A673 (cell line): ENCODE measurements around the gene CCDC24. TPM values are rescaled to one million over a fixed set of nuclear protein-coding genes. Genes with fewer than 3 reads are reported as not detected.
A peak's percentile ranks its signal among the peaks of the same experiment; 100 is the strongest.

Experiments used
- Bru-seq: library from RNA; stranded (reverse); fragments of 400-500 nt; gene quantifications from one replicate; lab custom pipeline; 2021; lab: Mats Ljungman, UMichigan
- BruChase-seq, 2 experiments: library from RNA; stranded (reverse); fragments of 400-500 nt; gene quantifications; one replicate each; lab custom pipeline; 2021; lab: Mats Ljungman, UMichigan
- BruUV-seq: library from RNA; stranded (reverse); fragments of 400-500 nt; replicated peaks from 2 replicates; lab custom pipeline; 2021; lab: Mats Ljungman, UMichigan
- CTCF ChIA-PET: fragments of 300-600 bp; sonication (Branson Sonifier 250); formaldehyde crosslinking; loops from one replicate; lab custom pipeline; 2022; ENCODE audit warnings: antibody characterized with exemption; lab: Charles Lee
- POLR2A ChIA-PET: fragments of 300-600 bp; sonication (Branson Sonifier 250); formaldehyde crosslinking; loops from one replicate; lab custom pipeline; 2022; ENCODE audit warnings: antibody characterized with exemption; ENCODE audit not compliant: low non-redundant PET; lab: Charles Lee
- DNase-seq: peaks from one replicate; pipeline ENCODE4 v3.0.0-alpha.2; 2015; ENCODE audit warnings: low spot score
- H3K27ac ChIP-seq: fragments of 200-600 bp; sonication (generic); 2 replicates; pipeline ENCODE4 v1.5.1; 2016; ENCODE audit warnings: mixed run types, low read depth, mild to moderate bottlenecking, mixed read lengths, antibody characterized with exemption, low read length; ENCODE audit not compliant: poor library complexity, severe bottlenecking
- H3K27me3 ChIP-seq: fragments of 200-600 bp; sonication (generic); replicated peaks from 2 replicates; pipeline ENCODE4 v1.6.1; 2017; ENCODE audit warnings: mixed run types, low read depth, mild to moderate bottlenecking, mixed read lengths, antibody characterized with exemption, low read length; ENCODE audit not compliant: insufficient read depth, poor library complexity
- H3K36me3 ChIP-seq: fragments of 200-600 bp; sonication (generic); 2 replicates; pipeline ENCODE4 v1.6.1; 2016; ENCODE audit warnings: mixed run types, mild to moderate bottlenecking, mixed read lengths, antibody characterized with exemption, low read length; ENCODE audit not compliant: insufficient read depth, poor library complexity, severe bottlenecking
- H3K4me1 ChIP-seq: fragments of 200-600 bp; sonication (generic); 2 replicates; pipeline ENCODE4 v1.6.1; 2017; ENCODE audit warnings: mixed run types, mild to moderate bottlenecking, mixed read lengths, antibody characterized with exemption, low read length; ENCODE audit not compliant: insufficient read depth, poor library complexity, severe bottlenecking
- H3K4me3 ChIP-seq: fragments of 200-600 bp; sonication (generic); 2 replicates; pipeline ENCODE4 v1.5.1; 2016; ENCODE audit warnings: low read depth, mixed run types, mild to moderate bottlenecking, mixed read lengths, low read length; ENCODE audit not compliant: poor library complexity, severe bottlenecking
- H3K9me3 ChIP-seq: fragments of 200-600 bp; sonication (generic); 2 replicates; pipeline ENCODE4 v1.6.1; 2016; ENCODE audit warnings: mixed run types, low read depth, mild to moderate bottlenecking, mixed read lengths, antibody characterized with exemption, low read length; ENCODE audit not compliant: poor library complexity, severe bottlenecking
- EZH2 ChIP-seq: fragments of 200-600 bp; sonication (generic); IDR thresholded peaks from 2 replicates; pipeline ENCODE4 v1.6.1; 2017; ENCODE audit warnings: borderline replicate concordance, low read depth, mild to moderate bottlenecking, mixed read lengths, antibody characterized with exemption, low read length; ENCODE audit not compliant: poor library complexity, severe bottlenecking
- intact Hi-C: fragments of 100-400 bp; cut with micrococcal nuclease; formaldehyde crosslinking; loops from one replicate; pipeline ENCODE4 v1.10.0; 2022; ENCODE audit not compliant: unreplicated experiment
- long read RNA-seq: library from polyadenylated mRNA; stranded (forward); transcript quantifications from one replicate; pipeline ENCODE4 v2.0.0, GENCODE V29; 2022
- total RNA-seq: library from RNA; stranded (reverse); gene quantifications from 2 replicates; pipeline ENCODE4 v1.2.3, GENCODE V29; 2021
- TF ChIP-seq, protein P1 (sequence below): fragments of 300-800, 200-600 bp; sonication (generic); conservative IDR thresholded peaks from 2 replicates; pipeline ENCODE4 v1.5.1; 2017; ENCODE audit warnings: low read depth, mild to moderate bottlenecking, antibody characterized with exemption, low read length, moderate library complexity, mixed read lengths

Gene CCDC24
- total RNA-seq (5.6 and 7.9 TPM in 2 replicates), Bru-seq, nascent RNA (percentile 37 among the genes with signal in this experiment), BruChase-seq, experiment 1, labeled RNA remaining after a 2-hour chase (percentile 42 among the genes with signal in this experiment), BruChase-seq, experiment 2, labeled RNA remaining after a 6-hour chase (percentile 44 among the genes with signal in this experiment)
- long read RNA-seq, partial matches to known transcripts, result 0 of 7 reads
- long read RNA-seq, other reads (novel, unspliced or antisense), result 6 of 7 reads

DNA sequence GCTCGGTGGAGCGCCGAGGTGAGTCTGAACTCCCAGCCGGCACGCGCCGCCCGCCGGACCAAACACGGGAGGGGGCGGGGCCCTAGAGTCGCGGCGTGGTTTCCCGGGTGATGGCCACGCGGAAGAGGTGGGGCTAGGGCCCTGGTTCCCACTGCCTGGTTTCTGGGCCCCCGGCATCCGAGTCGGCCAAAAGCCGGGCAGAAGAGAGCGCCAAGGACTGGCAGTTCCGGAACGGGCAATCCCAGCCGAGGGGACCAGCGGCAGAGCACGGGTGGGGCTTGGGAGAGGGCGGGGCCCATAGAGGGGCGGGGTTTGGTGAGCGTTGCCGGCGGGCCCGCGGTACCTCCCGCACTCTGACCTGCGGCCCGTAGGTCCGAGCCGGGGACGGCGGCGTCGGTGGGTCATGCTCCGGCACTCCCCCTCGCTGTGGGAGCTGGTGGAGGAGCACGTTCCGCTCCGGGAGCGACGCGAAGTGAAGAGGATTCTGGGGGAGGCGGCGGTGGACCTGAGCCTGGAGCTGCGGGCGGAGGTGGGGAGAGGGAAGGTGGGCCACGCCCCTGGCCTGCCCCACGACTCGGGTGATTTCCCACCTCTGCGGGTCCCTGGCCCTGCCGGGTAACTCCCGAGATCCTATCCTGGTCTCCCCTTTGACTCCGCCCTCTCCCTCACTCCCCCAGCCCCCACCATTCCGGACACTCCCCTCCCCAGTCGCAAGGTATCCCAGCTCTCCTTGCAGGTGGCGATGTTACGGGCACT lies at the start of gene CCDC24:
TSS of gene CCDC24 (plus strand) at position 124 of the 756 bp plus-strand sequence. CDS start at position 404, 280 bp downstream.
- DNase-seq, result peak; percentile 91
- no peaks in the 10 kb centered on the region for H3K9me3 ChIP-seq
- intact Hi-C loops, result no loop called here
- peaks cover 1% of the 10 kb centered on the region for H3K36me3 ChIP-seq
- no TSS peak for BruUV-seq
- H3K4me3 ChIP-seq, result peak within 1 kb of the TSS; percentile 72
- POLR2A ChIA-PET, result interaction anchor here (0.6 to 0.7 kb wide), 2 partner anchors 607 to 701 kb away, joined by 3 to 5 read pairs; no protein-coding TSS in a partner anchor
- no peaks in the 10 kb centered on the region for H3K27me3 ChIP-seq
- TF ChIP-seq EZH2, result no peak
- TF ChIP-seq, protein P1, sequence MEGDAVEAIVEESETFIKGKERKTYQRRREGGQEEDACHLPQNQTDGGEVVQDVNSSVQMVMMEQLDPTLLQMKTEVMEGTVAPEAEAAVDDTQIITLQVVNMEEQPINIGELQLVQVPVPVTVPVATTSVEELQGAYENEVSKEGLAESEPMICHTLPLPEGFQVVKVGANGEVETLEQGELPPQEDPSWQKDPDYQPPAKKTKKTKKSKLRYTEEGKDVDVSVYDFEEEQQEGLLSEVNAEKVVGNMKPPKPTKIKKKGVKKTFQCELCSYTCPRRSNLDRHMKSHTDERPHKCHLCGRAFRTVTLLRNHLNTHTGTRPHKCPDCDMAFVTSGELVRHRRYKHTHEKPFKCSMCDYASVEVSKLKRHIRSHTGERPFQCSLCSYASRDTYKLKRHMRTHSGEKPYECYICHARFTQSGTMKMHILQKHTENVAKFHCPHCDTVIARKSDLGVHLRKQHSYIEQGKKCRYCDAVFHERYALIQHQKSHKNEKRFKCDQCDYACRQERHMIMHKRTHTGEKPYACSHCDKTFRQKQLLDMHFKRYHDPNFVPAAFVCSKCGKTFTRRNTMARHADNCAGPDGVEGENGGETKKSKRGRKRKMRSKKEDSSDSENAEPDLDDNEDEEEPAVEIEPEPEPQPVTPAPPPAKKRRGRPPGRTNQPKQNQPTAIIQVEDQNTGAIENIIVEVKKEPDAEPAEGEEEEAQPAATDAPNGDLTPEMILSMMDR, result no peak
- peak within 1 kb of the TSS; percentile 65 for H3K27ac ChIP-seq
- H3K4me1 ChIP-seq, result peaks cover 19% of the 10 kb centered on the region
- CTCF ChIA-PET, result interaction anchor here (0.6 kb wide), 1 partner anchor 39 kb away, joined by 4 read pairs; the partner anchor contains the start of gene SLC6A9

DNA sequence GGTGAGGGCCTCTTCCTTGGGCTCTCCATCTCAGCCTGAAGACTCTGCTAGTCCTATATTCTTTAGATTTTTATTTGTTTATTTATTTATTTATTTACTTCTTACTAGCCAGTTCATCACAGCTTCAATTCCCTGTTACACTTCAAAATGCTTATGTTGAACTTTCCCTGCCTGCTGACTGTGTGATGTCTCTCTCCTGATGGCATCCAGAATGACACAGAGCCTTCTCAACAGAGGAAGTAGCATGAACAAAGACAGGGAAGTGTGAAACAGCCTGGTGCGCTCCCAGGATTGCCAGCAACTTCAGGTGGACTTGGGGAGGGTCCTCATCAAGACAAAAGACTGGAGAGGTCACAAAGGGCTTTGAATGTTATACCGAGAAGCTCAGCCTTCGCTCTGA lies 49.0 kb upstream of the CCDC24 start:
- Histone ChIP-seq H3K27me3 (no peaks in the 10 kb centered on the region), H3K9me3 (no peaks in the 10 kb centered on the region), H3K4me3 (no peak overlapping the region), H3K36me3 (peaks cover 1% of the 10 kb centered on the region), H3K4me1 (peaks cover 9% of the 10 kb centered on the region), H3K27ac (no peak overlapping the region)
- no peak for TF ChIP-seq EZH2
- TF ChIP-seq, protein P1, result no peak
- intact Hi-C loops, result no loop called here
- CTCF ChIA-PET, result no interaction called here
- POLR2A ChIA-PET, result no interaction called here
- no TSS peak for BruUV-seq
- no peak for DNase-seq

DNA sequence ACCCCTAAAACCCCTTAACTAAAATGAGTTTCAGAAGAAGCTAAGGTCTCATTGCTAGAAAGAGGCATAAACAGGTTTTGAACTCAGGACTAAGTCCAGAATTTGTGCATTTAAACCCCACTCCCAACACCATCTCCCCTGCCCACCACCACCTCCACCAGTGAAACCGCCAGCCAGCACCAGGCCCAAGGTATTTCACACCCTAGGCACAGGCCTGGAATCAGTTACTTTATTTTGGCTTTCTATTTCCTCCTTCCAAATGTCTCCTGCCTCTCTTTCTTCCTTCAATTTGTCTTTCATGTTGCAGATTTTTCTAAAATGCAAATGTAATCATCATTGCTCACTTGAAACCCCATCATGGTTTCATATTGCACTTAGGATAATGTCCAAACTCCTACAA lies 46.5 kb upstream of the CCDC24 start:
- intact Hi-C loops, result no loop called here
- no peaks in the 10 kb centered on the region for H3K27me3 ChIP-seq
- H3K9me3 ChIP-seq, result no peaks in the 10 kb centered on the region
- no peak for DNase-seq
- ChIA-PET CTCF (interaction anchor here (0.9 kb wide), 1 partner anchor 10 kb away, joined by 3 read pairs; no protein-coding TSS in a partner anchor), POLR2A (no interaction called here)
- H3K4me1 ChIP-seq, result peaks cover 19% of the 10 kb centered on the region
- TF ChIP-seq, protein P1, result no peak
- TF ChIP-seq EZH2, result no peak
- no peak overlapping the region for H3K27ac ChIP-seq
- no peaks in the 10 kb centered on the region for H3K36me3 ChIP-seq
- peak overlapping the region; percentile 19 for H3K4me3 ChIP-seq
- BruUV-seq, result no TSS peak
